ENCODE measurements around the gene ARHGEF4. TPM values are rescaled to one million over a fixed set of nuclear protein-coding genes. Genes with fewer than 3 reads are reported as not detected.

The ARHGEF4 gene
- polyA plus RNA-seq, 10 donors = 5.3 to 16.6 (median 8.7) TPM

- no peak for DNase-seq
Measured at GRCh38 chr2:130819226-130819607, 17.5 kb upstream of the ARHGEF4 start.

DNA sequence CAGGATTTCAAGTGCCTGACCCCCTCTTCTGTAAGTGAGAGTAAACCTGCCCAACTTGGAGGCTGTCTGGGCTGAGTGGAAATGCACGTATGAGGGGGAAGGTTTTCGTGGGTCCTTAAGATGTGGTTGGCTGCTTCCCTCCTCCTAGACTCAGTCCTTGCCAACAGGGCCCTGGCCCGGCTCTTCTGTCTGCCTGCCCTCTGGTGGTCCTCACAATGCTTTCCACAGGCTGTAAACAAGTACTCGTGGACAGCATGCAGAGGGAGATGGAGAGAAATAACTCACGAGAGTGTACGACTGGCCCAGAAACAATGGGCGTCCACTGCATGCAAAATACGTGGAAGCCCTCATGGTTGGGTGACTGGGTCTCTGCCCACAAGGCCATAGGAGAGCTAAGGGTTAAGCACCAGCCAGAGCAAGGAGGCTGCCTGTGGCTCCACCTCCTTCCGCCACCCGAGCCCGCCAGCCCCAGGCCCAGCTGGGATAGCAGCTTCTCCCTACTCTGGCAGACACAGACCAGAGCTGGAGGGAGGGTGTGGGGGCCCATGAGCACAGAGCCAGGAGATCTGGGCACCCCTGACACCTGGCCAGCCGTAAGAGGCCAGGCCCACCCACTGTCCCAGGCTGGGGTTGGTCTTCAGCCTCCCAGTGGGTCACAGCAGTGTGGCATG is 17.0 kb upstream of the ARHGEF4 start:
- DNase-seq = peak in 1 of 3 donors; percentile 36

DNA sequence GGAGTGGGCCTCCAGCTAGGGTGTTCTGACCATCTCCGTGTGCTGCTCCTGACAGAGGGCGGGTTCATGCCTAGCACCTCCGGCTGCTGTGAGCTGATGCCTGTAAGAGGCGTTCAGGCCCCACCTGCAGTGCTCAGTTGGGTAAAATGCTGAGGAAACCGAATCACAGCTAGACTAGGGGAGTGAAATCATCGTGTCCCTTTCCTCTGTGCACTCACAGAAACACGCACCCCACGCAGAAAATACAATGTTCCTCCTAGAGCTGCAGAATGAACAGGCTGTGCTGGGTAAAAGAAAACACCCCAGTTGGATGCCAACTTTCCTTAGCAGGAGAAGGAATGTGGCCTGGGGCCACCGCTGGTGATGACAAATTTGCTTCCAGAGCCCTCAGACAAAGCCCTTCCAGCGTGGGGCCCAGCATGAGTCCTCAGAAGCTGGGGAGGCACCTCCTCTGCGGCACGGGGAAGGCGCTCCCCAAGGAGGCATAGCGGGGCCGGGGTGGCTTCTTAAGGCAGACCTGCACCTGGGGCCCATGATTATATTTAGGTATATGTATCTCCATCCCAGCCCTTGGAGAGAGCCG is 16.3 kb upstream of the ARHGEF4 start:
- peak in 1 of 3 donors; percentile 23 for DNase-seq

GRCh38 chr2:130821867-130822266 is 14.8 kb upstream of the ARHGEF4 start:
- DNase-seq = no peak

GRCh38 chr2:130822766-130823165 is 13.9 kb upstream of the ARHGEF4 start:
- no peak for DNase-seq

DNA sequence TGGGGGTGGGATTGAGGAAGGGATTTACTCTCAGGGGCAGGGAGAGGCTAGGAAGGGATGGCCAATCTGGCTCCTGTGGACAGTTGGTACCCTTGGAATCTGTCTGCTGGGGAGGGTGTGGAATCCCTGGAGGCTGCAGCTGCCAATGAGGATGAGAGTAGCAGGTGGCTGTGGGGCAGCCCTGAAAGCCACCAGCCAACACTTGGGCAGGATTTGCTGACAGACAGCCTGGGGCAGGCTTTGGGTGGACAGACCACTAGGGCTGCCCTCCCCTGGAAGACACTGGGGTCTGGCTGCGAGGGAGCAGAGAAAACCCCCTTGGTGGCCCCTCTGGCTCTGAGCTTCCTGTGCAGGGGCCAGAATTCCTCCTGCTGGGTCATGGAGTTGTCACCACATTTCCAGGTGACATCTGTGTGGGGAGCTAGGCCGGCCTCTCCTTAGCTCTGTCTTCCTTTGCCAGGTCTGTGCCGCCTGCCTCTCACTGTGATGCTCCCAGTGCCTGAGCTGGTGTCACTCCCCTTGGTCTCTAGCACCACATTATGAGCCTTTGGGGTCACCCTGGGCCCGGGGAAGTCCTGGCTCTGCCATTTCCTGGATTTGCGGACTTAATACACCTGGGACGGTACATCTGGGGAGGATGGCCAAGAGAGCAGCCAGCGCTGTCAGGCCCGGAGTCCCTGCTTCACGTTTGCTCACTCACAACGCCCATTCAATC is 13.4 kb upstream of the ARHGEF4 start:
- DNase-seq = no peak

GRCh38 chr2:130823886-130824491 is 12.7 kb upstream of the ARHGEF4 start:
- no peak for DNase-seq

DNA sequence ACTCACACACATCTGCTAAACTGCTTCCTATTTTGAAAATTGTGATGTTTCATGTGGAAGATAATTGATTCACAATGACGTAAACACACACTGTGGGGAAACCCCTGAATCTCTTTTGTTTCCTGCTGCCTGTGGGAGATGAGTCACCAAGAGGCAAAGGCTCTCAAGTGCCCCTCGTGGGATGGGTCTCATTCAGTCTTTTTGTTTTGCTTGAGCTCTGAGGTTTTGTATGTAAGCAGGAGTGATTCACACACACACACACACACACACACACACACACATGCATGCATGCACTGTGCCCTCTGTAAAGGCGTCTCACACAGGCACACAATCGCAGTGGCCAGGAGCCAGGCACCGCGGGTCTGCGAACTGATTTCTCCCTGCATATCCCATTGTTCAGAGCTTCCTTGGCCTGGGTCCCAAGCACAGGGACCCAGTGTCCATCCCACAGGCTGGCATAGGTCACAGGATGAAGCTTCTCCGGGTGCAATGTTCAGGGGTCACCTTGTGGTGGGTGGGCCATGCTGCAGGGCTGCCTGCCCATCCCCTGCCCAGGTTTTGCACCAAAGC is 12.1 kb upstream of the ARHGEF4 start:
- peak in 2 of 3 donors; percentile 36 to 69 for DNase-seq

DNA sequence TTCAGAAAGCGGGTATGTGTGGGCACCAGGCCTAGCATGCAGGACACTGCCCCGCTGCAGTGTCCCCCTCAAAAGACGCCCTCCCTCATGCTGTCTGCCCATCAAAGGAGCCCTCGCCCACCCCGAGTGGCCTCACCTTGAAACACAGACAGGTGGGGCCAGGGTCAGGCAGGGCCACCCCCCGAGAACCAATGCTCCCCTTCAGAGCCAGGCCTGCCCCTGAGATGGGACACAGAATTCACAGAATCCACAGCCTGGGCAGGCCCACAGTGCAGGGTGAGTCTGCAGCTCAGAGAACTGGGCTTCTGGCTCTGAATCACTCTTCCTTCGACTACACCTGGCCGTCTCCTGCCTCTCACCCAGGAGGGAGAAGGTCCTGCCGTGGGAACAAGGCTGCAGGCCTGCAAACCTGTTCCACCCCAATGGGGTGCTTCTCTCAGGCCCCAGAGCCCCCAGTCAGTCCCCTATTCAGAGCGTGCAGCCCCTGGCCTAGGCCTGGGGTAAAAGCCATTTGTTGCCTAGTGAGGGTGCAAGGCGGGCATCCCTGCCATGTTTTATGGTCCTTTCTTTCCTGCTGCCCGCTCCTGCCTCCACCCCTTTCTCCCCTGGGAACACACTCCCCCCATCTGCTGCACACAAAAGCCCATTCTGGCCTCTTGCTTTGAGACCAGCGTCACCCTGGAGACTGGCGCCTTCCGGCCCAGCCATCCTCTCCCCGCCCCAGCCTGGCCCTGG is 11.3 kb upstream of the ARHGEF4 start:
- no peak for DNase-seq

- DNase-seq = no peak
Measured at GRCh38 chr2:130825966-130826253, 10.8 kb upstream of the ARHGEF4 start.

GRCh38 chr2:130826419-130826818 is 10.3 kb upstream of the ARHGEF4 start:
- DNase-seq = no peak

GRCh38 chr2:130826821-130827501 is 9.8 kb upstream of the ARHGEF4 start:
- DNase-seq = no peak

DNA sequence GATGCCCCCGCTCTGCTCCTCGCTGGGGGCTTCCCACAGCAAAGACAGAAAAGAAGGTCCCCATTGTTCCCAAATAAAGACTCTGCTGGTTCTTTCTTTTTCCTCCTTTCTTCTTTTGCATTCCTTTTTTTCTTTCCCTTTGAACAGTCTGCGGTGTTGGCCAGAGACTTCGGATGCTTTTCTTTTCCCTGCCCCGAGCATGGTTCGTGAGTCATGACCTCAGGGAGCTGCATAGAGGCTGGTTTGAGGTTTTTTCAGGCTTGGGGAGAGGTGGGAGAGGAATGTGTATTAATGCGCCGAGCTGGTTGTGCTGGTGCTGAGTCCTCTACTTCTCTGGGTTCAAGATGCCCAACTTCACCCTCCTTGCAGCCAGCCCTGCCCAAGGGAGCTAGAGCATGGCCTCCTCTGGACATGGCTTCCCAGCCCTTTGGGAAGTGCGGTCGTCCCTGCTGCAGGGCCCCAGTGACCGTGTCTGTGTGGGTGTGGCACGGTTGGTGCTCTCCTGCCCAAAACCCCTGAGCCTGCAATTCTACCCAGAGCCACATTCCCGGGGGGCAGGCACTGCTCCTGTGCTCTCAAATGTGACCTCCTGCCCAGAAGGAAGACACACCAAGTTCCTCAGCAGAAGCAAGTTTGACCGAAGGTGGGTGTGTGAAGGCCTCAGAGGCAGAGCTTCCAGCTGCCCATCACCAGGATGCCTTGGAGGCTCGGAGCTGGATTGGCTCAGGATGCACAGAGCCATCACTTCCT is 9.0 kb upstream of the ARHGEF4 start:
- no peak for DNase-seq

GRCh38 chr2:130828461-130828860 is 8.3 kb upstream of the ARHGEF4 start:
- no peak for DNase-seq

- DNase-seq = no peak
Measured at GRCh38 chr2:130829015-130829414, 7.7 kb upstream of the ARHGEF4 start.

GRCh38 chr2:130830538-130830937 is 6.2 kb upstream of the ARHGEF4 start:
- DNase-seq = no peak

DNA sequence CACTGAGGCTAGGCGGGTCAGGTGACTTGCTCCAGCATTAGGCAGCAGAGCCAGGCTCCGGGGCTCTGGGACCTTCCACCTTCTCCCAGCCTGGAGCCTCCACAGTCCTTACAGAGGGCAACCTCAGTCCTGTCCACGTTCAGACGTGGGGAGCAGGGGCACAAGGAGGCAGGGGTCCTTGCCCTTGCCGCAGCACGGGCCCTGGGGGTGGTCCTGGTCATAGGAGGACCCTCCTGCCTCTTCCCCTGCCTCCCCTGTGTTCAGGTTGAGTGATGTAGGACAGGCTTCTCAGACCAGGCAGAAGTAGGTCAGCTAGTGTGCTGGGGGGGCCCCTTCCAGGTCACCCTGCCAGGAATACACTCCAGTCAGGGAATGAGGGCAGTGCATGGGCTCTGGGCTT is 5.4 kb upstream of the ARHGEF4 start:
- DNase-seq = no peak

DNA sequence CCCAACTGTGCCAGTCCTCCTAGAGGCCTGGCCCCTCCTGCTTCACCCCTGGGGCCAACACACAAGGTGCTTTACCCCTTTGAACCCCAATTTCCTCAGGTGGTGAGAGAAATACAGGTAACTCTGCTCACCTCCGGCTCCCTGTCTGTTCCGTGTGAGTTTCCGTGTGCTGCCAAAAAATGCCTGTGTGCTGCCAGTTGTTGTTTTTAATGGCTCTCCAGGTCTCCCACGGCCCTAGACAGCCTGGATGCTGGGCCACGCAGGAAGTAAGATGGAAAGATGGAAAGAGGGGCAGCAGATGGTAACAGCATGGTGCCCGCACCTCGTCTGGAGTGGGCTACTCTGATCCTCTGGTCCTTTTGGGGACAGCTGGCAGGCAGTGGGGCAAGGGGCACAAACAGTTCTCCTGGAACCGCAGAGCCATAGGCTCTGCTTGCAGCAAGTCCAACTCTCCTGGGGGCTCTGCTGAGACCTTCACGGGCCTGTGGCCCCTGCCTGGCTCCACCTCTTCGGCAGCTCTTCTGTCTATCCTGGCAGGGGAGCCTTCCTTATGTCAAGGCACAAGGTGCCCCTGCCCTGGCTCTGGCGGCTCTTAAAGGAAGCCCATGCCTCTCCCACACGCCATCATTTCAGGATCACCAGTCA is 4.3 kb upstream of the ARHGEF4 start:
- DNase-seq = no peak

DNA sequence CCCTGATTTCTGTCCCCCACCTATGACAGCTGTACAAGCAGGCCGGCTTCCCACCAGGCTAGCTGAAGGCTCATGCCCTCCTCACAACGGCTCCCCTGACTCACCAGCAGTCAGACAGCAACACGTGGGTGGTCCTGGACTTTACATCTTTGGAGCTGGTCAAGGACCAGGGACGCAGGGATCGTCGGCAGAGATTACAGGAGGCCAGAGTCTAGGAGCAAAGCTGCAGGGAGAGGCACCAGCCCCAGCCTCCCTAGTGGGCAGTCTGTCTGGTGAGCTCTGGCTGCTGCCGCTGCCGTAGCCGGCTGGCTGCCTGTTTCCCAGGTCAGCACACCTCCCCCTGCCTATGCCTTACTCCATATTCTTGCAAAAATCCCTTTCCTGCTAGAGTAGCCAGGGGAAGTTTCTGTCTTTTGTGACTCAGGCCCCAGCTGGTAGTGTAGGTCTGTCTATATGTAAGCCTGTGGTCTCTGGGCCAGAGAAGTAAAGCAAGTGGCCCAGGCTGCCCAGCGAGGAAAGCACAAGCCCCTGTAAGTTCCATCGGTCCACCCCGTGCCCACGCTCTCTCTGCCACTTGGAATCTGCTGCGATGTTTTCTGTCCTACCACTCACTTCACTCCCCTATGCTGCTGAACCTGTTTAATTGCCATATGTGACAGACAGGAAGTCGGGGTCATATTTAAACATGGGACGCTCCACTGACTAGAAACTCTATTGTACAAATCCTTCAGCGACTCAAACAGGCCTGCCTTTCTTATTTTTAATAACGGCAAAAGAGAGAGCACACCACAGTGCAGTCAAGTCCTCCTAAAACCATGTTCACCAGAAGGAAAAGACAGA is 2.4 kb upstream of the ARHGEF4 start:
- no peak for DNase-seq

Data from muscle of back (tissue), 11 donors.